SU-DHL-6 (cell line): ENCODE measurements around the gene USP47.

Source experiments
- H2AFZ ChIP-seq: fragments of 200-600 bp; sonication (generic); 2 replicates; pipeline ENCODE4 v1.6.1; 2014; ENCODE audit warnings: low read depth, mild to moderate bottlenecking, moderate library complexity, mixed read lengths, antibody characterized with exemption, low read length; ENCODE audit not compliant: severe bottlenecking
- H3F3A ChIP-seq: fragments of 200-600 bp; shearing (Covaris generic); 2 replicates; pipeline ENCODE4 v1.6.0; 2016; ENCODE audit warnings: antibody characterized with exemption, mild to moderate bottlenecking; ENCODE audit not compliant: insufficient read depth
- H3K27ac ChIP-seq: fragments of 200-600 bp; sonication (generic); 2 replicates; pipeline ENCODE4 v1.5.1; 2016; ENCODE audit warnings: low read depth, mild to moderate bottlenecking, low read length, moderate library complexity, mixed read lengths
- H3K27me3 ChIP-seq: fragments of 200-600 bp; sonication (generic), shearing (Covaris generic); 2 replicates; pipeline ENCODE4 v1.6.0; 2014; ENCODE audit warnings: mild to moderate bottlenecking, low read length
- H3K36me3 ChIP-seq: fragments of 200-600 bp; sonication (generic); 2 replicates; pipeline ENCODE4 v1.6.1; 2014; ENCODE audit warnings: mild to moderate bottlenecking, low read length, mixed read lengths
- H3K4me2 ChIP-seq: fragments of 300-600, 200-600 bp; shearing (Covaris generic), sonication (generic); 2 replicates; pipeline ENCODE4 v1.6.0; 2014; ENCODE audit warnings: low read length, low read depth, mild to moderate bottlenecking; ENCODE audit not compliant: poor library complexity, severe bottlenecking
- H3K4me3 ChIP-seq: fragments of 200-600 bp; sonication (generic); 2 replicates; pipeline ENCODE4 v1.5.1; 2014; ENCODE audit warnings: antibody characterized with exemption, low read length, mild to moderate bottlenecking, mixed read lengths; ENCODE audit not compliant: insufficient read depth, poor library complexity, severe bottlenecking
- H3K79me2 ChIP-seq: fragments of 200-600 bp; sonication (generic); 2 replicates; pipeline ENCODE4 v1.6.1; 2014; ENCODE audit warnings: mild to moderate bottlenecking, low read length, moderate library complexity; ENCODE audit not compliant: insufficient read depth
- H3K9ac ChIP-seq: fragments of 200-600 bp; sonication (generic); 2 replicates; pipeline ENCODE4 v1.7.0; 2014; ENCODE audit warnings: mild to moderate bottlenecking, low read length
- H3K9me2 ChIP-seq: fragments of 200-600 bp; sonication (generic); replicated peaks from 2 replicates; pipeline ENCODE4 v1.6.1; 2014; ENCODE audit warnings: low read length; ENCODE audit not compliant: insufficient read depth
- H3K9me3 ChIP-seq: fragments of 200-600 bp; sonication (generic); 2 replicates; pipeline ENCODE4 v1.6.1; 2014; ENCODE audit warnings: low read length, mixed read lengths; ENCODE audit not compliant: insufficient read depth
- H4K20me1 ChIP-seq: fragments of 200-600 bp; sonication (generic); 2 replicates; pipeline ENCODE4 v1.6.1; 2014; ENCODE audit warnings: low read depth, mild to moderate bottlenecking, antibody characterized with exemption, low read length, moderate library complexity, mixed read lengths
- CTCF ChIP-seq: fragments of 200-600 bp; sonication (generic); IDR thresholded peaks from one replicate; pipeline ENCODE4 v1.5.1; 2017; ENCODE audit warnings: antibody characterized with exemption, mild to moderate bottlenecking, low read length, moderate library complexity; ENCODE audit not compliant: insufficient read depth, poor library complexity, severe bottlenecking
- EZH2phosphoT487 ChIP-seq: fragments of 200-600 bp; sonication (generic), shearing (Covaris generic); conservative IDR thresholded peaks from 2 replicates; pipeline ENCODE4 v1.6.1; 2018; ENCODE audit warnings: mild to moderate bottlenecking, antibody characterized with exemption, low read length, moderate library complexity, mixed read lengths

The USP47 gene

DNA sequence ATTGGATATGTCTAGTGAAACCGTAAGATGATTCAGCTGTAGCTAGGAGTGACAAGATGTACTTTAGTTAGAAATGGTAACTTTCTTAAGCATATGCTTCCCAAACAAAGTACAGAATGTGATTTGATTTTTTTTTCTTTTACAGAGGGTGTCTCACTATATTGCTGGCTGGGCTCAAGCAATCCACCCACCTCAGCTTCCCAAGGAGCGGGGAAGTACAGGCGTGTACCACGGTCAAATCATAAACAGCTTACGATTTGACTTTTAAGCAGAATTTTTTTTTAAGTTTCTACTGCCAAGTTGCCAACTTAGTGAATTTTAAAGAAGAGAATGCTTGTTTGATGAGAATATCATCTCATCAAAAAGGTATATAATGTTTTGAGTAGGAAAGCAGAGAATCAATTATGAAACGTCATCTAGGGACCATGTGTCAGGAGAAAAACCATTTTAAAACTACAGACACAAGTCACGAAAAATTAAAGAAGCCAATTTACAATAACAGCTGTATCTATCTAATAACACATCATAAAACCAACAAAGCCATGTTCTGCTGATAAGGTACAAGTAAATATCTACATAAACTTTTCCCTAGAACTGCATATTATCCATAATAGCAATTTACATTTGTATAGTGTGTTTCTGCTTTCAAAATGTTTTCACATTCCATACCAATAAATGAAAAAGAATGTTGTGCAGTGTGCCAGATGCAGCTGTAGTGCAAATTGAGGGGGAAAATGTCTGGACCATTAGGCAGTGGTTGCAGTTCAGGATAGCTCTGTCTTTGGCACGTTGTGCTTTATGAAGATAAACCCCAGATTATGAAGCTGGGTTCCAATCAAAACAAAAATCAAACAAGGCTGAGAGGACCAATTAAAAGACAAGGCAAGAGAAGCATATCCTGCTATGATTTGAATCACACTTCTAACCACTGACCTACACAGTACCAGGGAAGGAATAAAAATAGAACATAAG, 33.7 kb upstream of the USP47 start:
- Histone ChIP-seq H3F3A (no peaks in the 10 kb centered on the region), H3K9me2 (no peaks in the 10 kb centered on the region), H3K79me2 (no peaks in the 10 kb centered on the region), H3K4me2 (no peak overlapping the region), H4K20me1 (no peaks in the 10 kb centered on the region), H2AFZ (no peak overlapping the region), H3K9me3 (no peaks in the 10 kb centered on the region), H3K36me3 (no peaks in the 10 kb centered on the region), H3K9ac (no peak overlapping the region), H3K4me3 (no peak overlapping the region), H3K27me3 (no peaks in the 10 kb centered on the region), H3K27ac (no peak overlapping the region)
- TF ChIP-seq CTCF: no peak
- TF ChIP-seq EZH2phosphoT487: no peak

GRCh38 chr11:11808992-11809615, 32.7 kb upstream of the USP47 start:
- no peak overlapping the region for H3K4me2 ChIP-seq
- TF ChIP-seq EZH2phosphoT487 (no peak), CTCF (no peak)
- H4K20me1 ChIP-seq: no peaks in the 10 kb centered on the region
- H3K79me2 ChIP-seq: no peaks in the 10 kb centered on the region
- H3K27me3 ChIP-seq: no peaks in the 10 kb centered on the region
- H3K9me3 ChIP-seq: no peaks in the 10 kb centered on the region
- H2AFZ ChIP-seq: no peak overlapping the region
- no peak overlapping the region for H3K9ac ChIP-seq
- H3F3A ChIP-seq: no peaks in the 10 kb centered on the region
- H3K9me2 ChIP-seq: no peaks in the 10 kb centered on the region
- no peak overlapping the region for H3K4me3 ChIP-seq
- H3K27ac ChIP-seq: no peak overlapping the region
- no peaks in the 10 kb centered on the region for H3K36me3 ChIP-seq

GRCh38 chr11:11810764-11811726, 30.7 kb upstream of the USP47 start:
- no peak overlapping the region for H3K4me3 ChIP-seq
- no peaks in the 10 kb centered on the region for H3K27me3 ChIP-seq
- H3K79me2 ChIP-seq: no peaks in the 10 kb centered on the region
- no peaks in the 10 kb centered on the region for H3K9me2 ChIP-seq
- H3K9ac ChIP-seq: no peak overlapping the region
- H3K27ac ChIP-seq: no peak overlapping the region
- H3K9me3 ChIP-seq: no peaks in the 10 kb centered on the region
- TF ChIP-seq CTCF (no peak), EZH2phosphoT487 (no peak)
- H3K36me3 ChIP-seq: no peaks in the 10 kb centered on the region
- H2AFZ ChIP-seq: no peak overlapping the region
- no peaks in the 10 kb centered on the region for H3F3A ChIP-seq
- no peak overlapping the region for H3K4me2 ChIP-seq
- H4K20me1 ChIP-seq: no peaks in the 10 kb centered on the region
